Measurements from ENCODE around the gene HOXD12.

HOXD12 gene

GRCh38 chr2:176151442-176152287 is 52.1 kb downstream of the HOXD12 start, which contains the start of gene HOXD4:
HOXD4 (plus strand) TSS chr2:176151550; CDS start chr2:176151634, 84 bp downstream.
- no peak for DNase-seq

Measured in NCI-H2081 treated with DMSO at 0.1 percent for 48 hours (cell line).